ENCODE measurements around the gene SLC38A5. TPM values are rescaled to one million over a fixed set of nuclear protein-coding genes. Genes with fewer than 3 reads are reported as not detected.
"Not testable (repeated sequence)": the region's sequence is repeated elsewhere in the genome, so short reads cannot be mapped to it uniquely, and the experiment has no call there.

Gene SLC38A5
- total and polyA plus RNA-seq, 9 donors: 6.2 to 26.0 (median 10.7) TPM

- Histone ChIP-seq H3K27me3 (no peaks in the 10 kb centered on the region), H3K4me1 (ENCODE audit: insufficient read depth) (no peaks in the 10 kb centered on the region), H3K9me3 (no peaks in the 10 kb centered on the region), H3K27ac (no peak overlapping the region), H3K4me3 (no peak overlapping the region), H3K36me3 (no peaks in the 10 kb centered on the region)
- TF ChIP-seq EP300 (IDR thresholded peaks at IDR 0.05): no peak
- TF ChIP-seq POLR2A (IDR thresholded peaks at IDR 0.05): no peak
- TF ChIP-seq CTCF (IDR thresholded peaks at IDR 0.05): no peak
- DNase-seq: no peak
- intact Hi-C loops (cut with DNase I): no loop called here
Observed at GRCh38 chrX:48450076-48450475, 20.0 kb downstream of the SLC38A5 start.

GRCh38 chrX:48447201-48447600, 22.9 kb downstream of the SLC38A5 start:
- 85 to 89% (median 89%) methylated on average over 6 of the region's 6 CpGs for WGBS, 3 donors
- DNase-seq; H3K4me3 ChIP-seq; H3K36me3 ChIP-seq; H3K27ac ChIP-seq; intact Hi-C loops (cut with DNase I); H3K4me1 ChIP-seq (ENCODE audit: insufficient read depth); H3K9me3 ChIP-seq; H3K27me3 ChIP-seq: not testable (repeated sequence)

- H3K27ac ChIP-seq; DNase-seq; H3K4me3 ChIP-seq; H3K36me3 ChIP-seq; H3K27me3 ChIP-seq; intact Hi-C loops (cut with DNase I); H3K9me3 ChIP-seq; H3K4me1 ChIP-seq (ENCODE audit: insufficient read depth): not testable (repeated sequence)
- WGBS, 3 donors: 77 to 87% (median 79%) methylated on average over 13 of the region's 13 CpGs
Observed at GRCh38 chrX:48433713-48434112, 36.3 kb downstream of the SLC38A5 start.

GRCh38 chrX:48430166-48430565, 39.9 kb downstream of the SLC38A5 start:
- not testable (repeated sequence) for DNase-seq

GRCh38 chrX:48429606-48430005, 40.5 kb downstream of the SLC38A5 start:
- intact Hi-C loops (cut with DNase I); H3K36me3 ChIP-seq; H3K4me1 ChIP-seq (ENCODE audit: insufficient read depth); H3K4me3 ChIP-seq; H3K9me3 ChIP-seq; H3K27me3 ChIP-seq; H3K27ac ChIP-seq; DNase-seq: not testable (repeated sequence)
- 47 to 53% (median 53%) methylated on average over 5 of the region's 5 CpGs for WGBS, 3 donors

More at GRCh38 chrX:48430166-48430565, 39.9 kb downstream of the SLC38A5 start:
- intact Hi-C loops (cut with DNase I); H3K27me3 ChIP-seq; H3K27ac ChIP-seq; H3K36me3 ChIP-seq; H3K4me3 ChIP-seq; H3K9me3 ChIP-seq; H3K4me1 ChIP-seq (ENCODE audit: insufficient read depth): not testable (repeated sequence)
- WGBS, 3 donors: 57 to 65% (median 59%) methylated on average over 4 of the region's 4 CpGs

GRCh38 chrX:48427027-48427716, 42.9 kb downstream of the SLC38A5 start:
- H3K9me3 ChIP-seq; H3K27me3 ChIP-seq; H3K4me1 ChIP-seq (ENCODE audit: insufficient read depth); intact Hi-C loops (cut with DNase I); DNase-seq; H3K4me3 ChIP-seq; H3K36me3 ChIP-seq; H3K27ac ChIP-seq: not testable (repeated sequence)
- WGBS, 3 donors: no CpG with 5 or more reads among the region's 12 CpGs

GRCh38 chrX:48411860-48412259, 58.2 kb downstream of the SLC38A5 start, which contains the start of gene SSX4B:
SSX4B (minus strand) TSS chrX:48411960; CDS start chrX:48411372, 588 bp downstream.
- H3K27ac ChIP-seq; H3K4me1 ChIP-seq (ENCODE audit: insufficient read depth); H3K36me3 ChIP-seq; H3K4me3 ChIP-seq; H3K9me3 ChIP-seq; DNase-seq; H3K27me3 ChIP-seq; intact Hi-C loops (cut with DNase I): not testable (repeated sequence)
- no CpG with 5 or more reads among the region's 15 CpGs for WGBS, 3 donors

Small RNA genes lying within 50 kb of the gene (small RNA-seq; reads per million reads assigned to genes)
- not detected for gene AL606490.4

Other genes with a start within 250 kb of the SLC38A5 start
- gene SSX1, start 214.9 kb downstream of the SLC38A5 start, total RNA-seq: under 1 TPM in 1 of 7 donors, not detected in 6; 0.20 TPM
- not detected for gene SSX1, start 214.9 kb downstream of the SLC38A5 start, polyA plus RNA-seq
- gene SSX3, start 113.6 kb downstream of the SLC38A5 start, total RNA-seq: not detected
- not detected for gene SSX3, start 113.6 kb downstream of the SLC38A5 start, polyA plus RNA-seq
- not detected for gene SSX4, start 86.7 kb downstream of the SLC38A5 start, total RNA-seq
- gene SSX4, start 86.7 kb downstream of the SLC38A5 start, polyA plus RNA-seq: not detected
- gene SSX4B, start 58.3 kb downstream of the SLC38A5 start, total RNA-seq: not detected
- not detected for gene SSX4B, start 58.3 kb downstream of the SLC38A5 start, polyA plus RNA-seq
- gene FTSJ1, start 5.9 kb upstream of the SLC38A5 start, total RNA-seq: 10 to 100 TPM; 23.2 to 45.9 (median 32.7) TPM
- 10 to 100 TPM; 24.8 to 28.2 TPM for gene FTSJ1, start 5.9 kb upstream of the SLC38A5 start, polyA plus RNA-seq
- 10 to 100 TPM in 3 of 7 donors, 1 to 10 TPM in 4; 8.0 to 13.9 (median 9.9) TPM for gene PORCN, start 38.7 kb upstream of the SLC38A5 start, total RNA-seq
- gene PORCN, start 38.7 kb upstream of the SLC38A5 start, polyA plus RNA-seq: 10 to 100 TPM in 1 of 2 donors, 1 to 10 TPM in 1; 7.6 to 10.9 TPM
- 10 to 100 TPM; 15.4 to 83.3 (median 20.0) TPM for gene EBP, start 51.5 kb upstream of the SLC38A5 start, total RNA-seq
- 100 to 1,000 TPM in 1 of 2 donors, 10 to 100 TPM in 1; 28.3 to 117 TPM for gene EBP, start 51.5 kb upstream of the SLC38A5 start, polyA plus RNA-seq
- 10 to 100 TPM in 6 of 7 donors, 1 to 10 TPM in 1; 8.1 to 16.0 (median 12.2) TPM for gene TBC1D25, start 69.5 kb upstream of the SLC38A5 start, total RNA-seq
- 10 to 100 TPM in 1 of 2 donors, 1 to 10 TPM in 1; 8.5 to 10.8 TPM for gene TBC1D25, start 69.5 kb upstream of the SLC38A5 start, polyA plus RNA-seq
- 100 to 1,000 TPM; 103 to 421 (median 153) TPM for gene RBM3, start 104.2 kb upstream of the SLC38A5 start, total RNA-seq
- 100 to 1,000 TPM; 139 to 205 TPM for gene RBM3, start 104.2 kb upstream of the SLC38A5 start, polyA plus RNA-seq
- 100 to 1,000 TPM in 6 of 7 donors, 10 to 100 TPM in 1; 98.8 to 189 (median 148) TPM for gene WDR13, start 127.2 kb upstream of the SLC38A5 start, total RNA-seq
- gene WDR13, start 127.2 kb upstream of the SLC38A5 start, polyA plus RNA-seq: 100 to 1,000 TPM in 1 of 2 donors, 1 to 10 TPM in 1; 8.5 to 169 TPM
- gene WAS, start 213.5 kb upstream of the SLC38A5 start, total RNA-seq: 1 to 10 TPM in 6 of 7 donors, under 1 TPM in 1; 0.95 to 7.7 (median 3.1) TPM
- gene WAS, start 213.5 kb upstream of the SLC38A5 start, polyA plus RNA-seq: 1 to 10 TPM; 1.3 to 3.2 TPM
- 1 to 10 TPM; 3.2 to 7.7 (median 5.2) TPM for gene SUV39H1, start 226.5 kb upstream of the SLC38A5 start, total RNA-seq
- 1 to 10 TPM; 3.5 to 5.6 TPM for gene SUV39H1, start 226.5 kb upstream of the SLC38A5 start, polyA plus RNA-seq